Kidney epithelial cell (primary cell): ENCODE measurements around the gene ADAMTS2. TPM values are rescaled to one million over a fixed set of nuclear protein-coding genes. Genes with fewer than 3 reads are reported as not detected.

Experiments used
- DNase-seq: peaks from one replicate; pipeline ENCODE4 v3.0.0-alpha.2; 2010; ENCODE audit warnings: low read depth
- H3K27me3 ChIP-seq: 2 replicates; pipeline ENCODE4 v1.6.0; 2011; ENCODE audit warnings: low read length; ENCODE audit not compliant: control insufficient read depth, insufficient read depth
- H3K36me3 ChIP-seq: 2 replicates; pipeline ENCODE4 v1.5.1; 2011; ENCODE audit warnings: low read length; ENCODE audit not compliant: control insufficient read depth, insufficient read depth
- H3K4me3 ChIP-seq: 2 replicates; pipeline ENCODE4 v1.5.1; 2011; ENCODE audit warnings: low read depth, mild to moderate bottlenecking, control low read depth, low read length
- total RNA-seq: library from RNA; depleted of rRNA; stranded (reverse); fragments of >200 nt; gene quantifications from 2 replicates; pipeline ENCODE4 v1.2.3, GENCODE V29; 2015
- TF ChIP-seq, protein P1 (sequence below): IDR thresholded peaks from 2 replicates; pipeline ENCODE4 v1.5.1; 2011; ENCODE audit warnings: mild to moderate bottlenecking, moderate library complexity, low read length, control low read depth, inconsistent platforms; ENCODE audit not compliant: insufficient read depth, poor library complexity, severe bottlenecking

The ADAMTS2 gene
- total RNA-seq, 1 donor from 2014 or later, result 1.8 TPM

DNA sequence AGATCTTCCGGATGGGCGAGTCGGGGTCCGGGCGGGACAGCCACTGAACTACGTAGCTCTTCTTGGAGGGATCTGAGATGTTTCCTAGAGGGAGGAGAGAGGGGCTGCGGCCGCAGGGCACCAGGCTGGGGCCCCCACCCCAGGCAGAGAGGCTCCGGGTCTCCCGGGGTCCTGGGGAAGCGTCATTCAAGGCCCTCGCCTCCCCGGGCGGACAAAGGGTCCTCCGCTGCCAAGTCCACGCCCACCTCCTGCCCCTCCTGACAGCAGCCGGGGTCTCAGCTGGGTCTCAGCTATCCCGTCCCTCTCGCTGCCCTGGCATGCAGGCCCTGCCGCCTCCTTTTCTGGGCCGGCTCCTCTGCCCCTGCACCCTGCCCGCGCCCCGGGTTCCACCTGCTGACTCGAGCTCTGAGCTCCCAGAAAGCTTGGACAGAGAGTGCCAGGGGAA is 223.6 kb downstream of the ADAMTS2 start:
- Histone ChIP-seq H3K36me3 (no peaks in the 10 kb centered on the region), H3K4me3 (no peak overlapping the region), H3K27me3 (no peaks in the 10 kb centered on the region)
- TF ChIP-seq, protein P1, sequence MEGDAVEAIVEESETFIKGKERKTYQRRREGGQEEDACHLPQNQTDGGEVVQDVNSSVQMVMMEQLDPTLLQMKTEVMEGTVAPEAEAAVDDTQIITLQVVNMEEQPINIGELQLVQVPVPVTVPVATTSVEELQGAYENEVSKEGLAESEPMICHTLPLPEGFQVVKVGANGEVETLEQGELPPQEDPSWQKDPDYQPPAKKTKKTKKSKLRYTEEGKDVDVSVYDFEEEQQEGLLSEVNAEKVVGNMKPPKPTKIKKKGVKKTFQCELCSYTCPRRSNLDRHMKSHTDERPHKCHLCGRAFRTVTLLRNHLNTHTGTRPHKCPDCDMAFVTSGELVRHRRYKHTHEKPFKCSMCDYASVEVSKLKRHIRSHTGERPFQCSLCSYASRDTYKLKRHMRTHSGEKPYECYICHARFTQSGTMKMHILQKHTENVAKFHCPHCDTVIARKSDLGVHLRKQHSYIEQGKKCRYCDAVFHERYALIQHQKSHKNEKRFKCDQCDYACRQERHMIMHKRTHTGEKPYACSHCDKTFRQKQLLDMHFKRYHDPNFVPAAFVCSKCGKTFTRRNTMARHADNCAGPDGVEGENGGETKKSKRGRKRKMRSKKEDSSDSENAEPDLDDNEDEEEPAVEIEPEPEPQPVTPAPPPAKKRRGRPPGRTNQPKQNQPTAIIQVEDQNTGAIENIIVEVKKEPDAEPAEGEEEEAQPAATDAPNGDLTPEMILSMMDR, result no peak
- no peak for DNase-seq

DNA sequence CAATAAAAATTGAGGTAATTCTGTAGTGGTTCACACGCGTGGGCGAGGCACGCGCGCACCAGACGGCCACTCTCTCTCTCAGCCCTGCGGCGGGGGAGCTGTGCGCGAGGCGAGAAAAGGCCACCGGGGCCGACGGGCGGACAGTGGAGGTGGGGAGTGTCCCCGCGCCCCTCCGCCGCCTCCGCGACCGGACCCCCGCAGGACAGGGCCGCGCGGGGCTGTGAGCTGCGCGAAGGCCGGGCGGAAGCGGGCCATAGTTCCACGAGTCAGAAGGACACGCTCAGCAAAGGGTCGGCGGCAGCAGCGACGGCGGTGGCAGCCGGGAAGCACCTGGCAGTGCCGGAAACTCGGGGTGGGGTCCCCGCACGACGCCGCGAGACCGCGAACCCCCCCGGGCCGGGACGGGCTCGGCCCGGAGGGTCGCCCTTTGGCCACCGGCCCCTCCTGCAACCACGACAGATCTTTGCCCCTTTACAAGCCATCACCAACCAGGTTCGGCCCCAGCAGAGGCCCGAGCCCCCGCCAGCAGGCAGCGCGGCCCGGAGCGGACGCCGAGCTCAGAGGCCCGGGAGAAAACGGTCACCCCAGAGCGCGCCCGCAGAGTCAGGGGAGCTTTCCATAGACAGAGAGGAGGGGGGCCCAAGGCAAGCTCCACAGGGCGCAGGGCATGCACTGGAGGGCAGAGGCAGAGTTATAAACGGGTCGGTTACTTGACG is 224.2 kb downstream of the ADAMTS2 start:
- no peaks in the 10 kb centered on the region for H3K36me3 ChIP-seq
- H3K4me3 ChIP-seq, result no peak overlapping the region
- DNase-seq, result no peak
- TF ChIP-seq, protein P1, result no peak
- no peaks in the 10 kb centered on the region for H3K27me3 ChIP-seq

DNA sequence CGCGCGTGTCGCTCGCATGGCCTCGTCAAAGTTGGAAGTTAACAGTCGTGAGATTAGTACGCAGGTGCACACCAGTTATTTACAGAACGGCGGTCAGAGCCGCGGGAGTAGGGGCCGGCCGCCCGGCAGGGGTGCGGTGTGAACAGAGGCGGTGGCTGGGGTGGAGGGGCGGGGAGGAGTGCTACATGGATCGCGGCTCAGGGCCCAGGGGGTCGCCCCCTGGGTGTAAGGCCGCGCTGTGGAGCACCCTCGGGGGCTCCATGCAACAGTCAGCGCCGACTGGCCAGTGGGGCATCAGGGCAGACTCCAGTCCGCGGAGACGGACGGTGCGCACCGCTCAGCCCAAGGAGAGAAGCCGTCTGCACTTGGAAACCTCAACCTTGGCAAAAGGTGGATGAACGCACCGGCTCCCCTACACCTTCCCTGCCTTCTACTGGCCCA is 224.8 kb downstream of the ADAMTS2 start:
- no peak for DNase-seq
- H3K27me3 ChIP-seq, result no peaks in the 10 kb centered on the region
- TF ChIP-seq, protein P1, result no peak
- H3K4me3 ChIP-seq, result no peak overlapping the region
- H3K36me3 ChIP-seq, result no peaks in the 10 kb centered on the region

DNA sequence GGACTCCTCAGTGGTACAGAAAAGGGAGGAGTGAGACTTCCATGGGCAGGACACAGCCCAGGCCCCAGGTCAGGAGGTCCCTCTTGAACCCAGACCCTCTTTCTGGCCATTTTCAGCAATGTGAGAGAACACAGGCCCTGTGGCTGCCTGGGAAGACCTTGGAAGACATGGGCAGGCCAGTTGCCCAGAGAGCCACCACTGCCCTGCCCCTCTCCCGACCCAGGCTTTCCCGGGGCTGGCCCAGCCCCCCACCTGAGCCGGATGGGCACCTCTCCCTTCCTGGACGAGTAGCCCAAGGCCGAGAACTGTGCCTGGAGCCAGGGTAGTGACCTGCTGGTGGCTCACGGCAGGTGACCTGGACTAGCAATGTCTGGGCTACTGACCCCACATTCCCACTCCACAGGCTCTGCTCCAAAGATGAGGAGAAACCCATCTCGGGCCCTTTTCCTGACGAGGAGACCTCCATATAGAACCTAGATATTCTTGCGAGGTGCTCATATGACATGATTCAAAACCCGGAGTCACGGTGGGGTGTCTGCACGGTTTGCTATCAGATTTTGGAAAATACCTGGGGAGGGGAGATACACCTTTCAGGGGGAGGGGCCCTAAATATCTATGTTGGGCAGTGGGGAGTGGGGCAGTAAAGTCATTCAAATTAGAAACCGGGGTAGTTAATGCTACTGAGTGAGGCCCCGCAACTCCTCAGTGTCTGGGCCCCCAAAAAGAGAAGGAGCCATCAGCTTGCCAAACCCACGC is 225.7 kb downstream of the ADAMTS2 start:
- TF ChIP-seq, protein P1, result no peak
- H3K27me3 ChIP-seq, result no peaks in the 10 kb centered on the region
- no peaks in the 10 kb centered on the region for H3K36me3 ChIP-seq
- no peak for DNase-seq
- no peak overlapping the region for H3K4me3 ChIP-seq

DNA sequence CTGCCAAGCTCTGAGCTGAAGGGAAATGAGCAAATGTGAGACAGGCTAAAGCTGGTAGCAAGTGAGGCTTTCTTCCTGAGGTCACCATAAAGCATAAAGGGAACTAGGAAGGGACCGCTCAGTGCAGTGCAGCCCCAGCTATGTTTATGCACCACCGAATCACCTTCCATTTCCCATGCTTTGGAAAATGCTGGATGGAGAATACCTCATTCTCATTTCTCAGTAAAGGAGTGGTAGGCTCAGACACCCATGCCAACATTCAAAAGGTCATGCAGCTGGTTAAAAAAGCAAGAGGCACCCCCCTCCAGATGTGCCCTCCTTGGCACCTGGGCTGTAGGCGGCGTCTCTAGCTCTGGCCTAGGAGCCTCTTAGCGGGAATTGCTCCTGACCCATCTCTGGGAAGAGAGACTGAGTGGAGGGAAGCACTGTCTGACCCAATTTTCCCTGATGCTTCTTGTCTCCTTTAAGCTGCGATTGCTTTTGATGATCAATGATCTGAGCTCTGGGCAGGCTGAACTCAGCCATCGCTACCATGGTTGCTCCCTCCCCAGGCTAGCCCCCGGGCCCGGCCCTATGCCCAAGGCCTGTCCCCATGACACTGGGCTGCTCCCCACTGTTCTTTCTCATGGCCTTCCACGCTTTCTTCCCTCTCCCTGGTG is 226.4 kb downstream of the ADAMTS2 start:
- Histone ChIP-seq H3K27me3 (no peaks in the 10 kb centered on the region), H3K4me3 (no peak overlapping the region), H3K36me3 (no peaks in the 10 kb centered on the region)
- TF ChIP-seq, protein P1, result no peak
- no peak for DNase-seq
